ENCODE results near the gene NUTF2. TPM values are rescaled to one million over a fixed set of nuclear protein-coding genes. Genes with fewer than 3 reads are reported as not detected.

Gene NUTF2
- total RNA-seq, 1 donor from 2014 or later: 156 TPM

DNA sequence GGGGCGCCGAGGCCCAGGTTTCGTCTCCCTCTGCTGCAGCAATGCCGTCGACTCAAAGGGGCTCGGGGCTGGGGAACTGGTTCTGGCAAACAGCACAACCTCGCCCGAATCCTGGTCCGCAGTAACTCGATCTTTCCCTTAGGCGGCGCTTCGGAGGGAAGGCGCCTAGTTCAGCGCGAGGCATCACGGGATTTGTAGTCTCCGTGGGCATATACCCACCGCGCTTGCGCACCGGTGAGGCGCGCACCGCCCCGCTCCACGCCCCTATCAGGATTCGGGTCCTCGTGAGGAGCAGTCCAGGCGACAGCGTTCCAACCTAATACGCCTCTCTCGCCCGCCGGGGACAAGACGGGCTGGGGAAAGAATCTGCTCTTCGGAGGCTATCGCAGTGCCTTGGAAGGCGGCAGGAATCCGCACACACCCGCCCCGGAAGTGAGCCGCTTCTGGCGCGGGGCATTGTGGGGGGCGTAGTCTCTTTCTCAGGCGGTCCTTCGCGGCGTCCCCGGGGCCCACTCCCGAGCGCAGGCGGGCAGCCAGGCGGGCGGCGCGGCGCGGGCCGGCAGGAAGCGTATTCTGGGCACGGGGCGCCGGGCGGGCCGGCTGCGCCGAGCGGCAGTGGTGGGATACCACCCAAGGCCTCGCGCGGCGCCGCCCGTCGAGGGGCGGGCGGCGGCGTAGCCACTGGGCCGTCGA, 4.8 kb upstream of the NUTF2 start, which contains the start of gene THAP11:
TSS of gene THAP11 (plus strand) at position 505 of the 693 bp plus-strand sequence. CDS start 235 bp downstream, outside the sequence.
- H3K36me3 ChIP-seq (ENCODE audit: control insufficient read depth, insufficient read depth, low read length): no peaks in the 10 kb centered on the region
- no peak for DNase-seq (ENCODE audit: low read depth)
- TF ChIP-seq, protein P1, sequence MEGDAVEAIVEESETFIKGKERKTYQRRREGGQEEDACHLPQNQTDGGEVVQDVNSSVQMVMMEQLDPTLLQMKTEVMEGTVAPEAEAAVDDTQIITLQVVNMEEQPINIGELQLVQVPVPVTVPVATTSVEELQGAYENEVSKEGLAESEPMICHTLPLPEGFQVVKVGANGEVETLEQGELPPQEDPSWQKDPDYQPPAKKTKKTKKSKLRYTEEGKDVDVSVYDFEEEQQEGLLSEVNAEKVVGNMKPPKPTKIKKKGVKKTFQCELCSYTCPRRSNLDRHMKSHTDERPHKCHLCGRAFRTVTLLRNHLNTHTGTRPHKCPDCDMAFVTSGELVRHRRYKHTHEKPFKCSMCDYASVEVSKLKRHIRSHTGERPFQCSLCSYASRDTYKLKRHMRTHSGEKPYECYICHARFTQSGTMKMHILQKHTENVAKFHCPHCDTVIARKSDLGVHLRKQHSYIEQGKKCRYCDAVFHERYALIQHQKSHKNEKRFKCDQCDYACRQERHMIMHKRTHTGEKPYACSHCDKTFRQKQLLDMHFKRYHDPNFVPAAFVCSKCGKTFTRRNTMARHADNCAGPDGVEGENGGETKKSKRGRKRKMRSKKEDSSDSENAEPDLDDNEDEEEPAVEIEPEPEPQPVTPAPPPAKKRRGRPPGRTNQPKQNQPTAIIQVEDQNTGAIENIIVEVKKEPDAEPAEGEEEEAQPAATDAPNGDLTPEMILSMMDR (IDR thresholded peaks at IDR 0.05; ENCODE audit: insufficient read depth, low read length, poor library complexity, severe bottlenecking): peak; percentile 83
- H3K27me3 ChIP-seq (ENCODE audit: control insufficient read depth, insufficient read depth, low read length): no peaks in the 10 kb centered on the region
- H3K4me3 ChIP-seq (ENCODE audit: low read depth, low read length): peak within 1 kb of the TSS; percentile 97

DNA sequence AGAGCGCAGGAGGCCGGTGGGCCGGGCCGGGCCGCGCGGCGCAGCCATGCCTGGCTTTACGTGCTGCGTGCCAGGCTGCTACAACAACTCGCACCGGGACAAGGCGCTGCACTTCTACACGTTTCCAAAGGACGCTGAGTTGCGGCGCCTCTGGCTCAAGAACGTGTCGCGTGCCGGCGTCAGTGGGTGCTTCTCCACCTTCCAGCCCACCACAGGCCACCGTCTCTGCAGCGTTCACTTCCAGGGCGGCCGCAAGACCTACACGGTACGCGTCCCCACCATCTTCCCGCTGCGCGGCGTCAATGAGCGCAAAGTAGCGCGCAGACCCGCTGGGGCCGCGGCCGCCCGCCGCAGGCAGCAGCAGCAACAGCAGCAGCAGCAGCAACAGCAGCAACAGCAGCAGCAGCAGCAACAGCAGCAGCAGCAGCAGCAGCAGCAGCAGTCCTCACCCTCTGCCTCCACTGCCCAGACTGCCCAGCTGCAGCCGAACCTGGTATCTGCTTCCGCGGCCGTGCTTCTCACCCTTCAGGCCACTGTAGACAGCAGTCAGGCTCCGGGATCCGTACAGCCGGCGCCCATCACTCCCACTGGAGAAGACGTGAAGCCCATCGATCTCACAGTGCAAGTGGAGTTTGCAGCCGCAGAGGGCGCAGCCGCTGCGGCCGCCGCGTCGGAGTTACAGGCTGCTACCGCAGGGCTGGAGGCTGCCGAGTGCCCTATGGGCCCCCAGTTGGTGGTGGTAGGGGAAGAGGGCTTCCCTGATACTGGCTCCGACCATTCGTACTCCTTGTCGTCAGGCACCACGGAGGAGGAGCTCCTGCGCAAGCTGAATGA, 4.0 kb upstream of the NUTF2 start:
- TF ChIP-seq, protein P1 (IDR thresholded peaks at IDR 0.05; ENCODE audit: insufficient read depth, low read length, poor library complexity, severe bottlenecking): peak; percentile 39
- Histone ChIP-seq H3K4me3 (ENCODE audit: low read depth, low read length) (peak overlapping the region; percentile 97), H3K36me3 (ENCODE audit: control insufficient read depth, insufficient read depth, low read length) (no peaks in the 10 kb centered on the region), H3K27me3 (ENCODE audit: control insufficient read depth, insufficient read depth, low read length) (no peaks in the 10 kb centered on the region)
- DNase-seq (ENCODE audit: low read depth): no peak

DNA sequence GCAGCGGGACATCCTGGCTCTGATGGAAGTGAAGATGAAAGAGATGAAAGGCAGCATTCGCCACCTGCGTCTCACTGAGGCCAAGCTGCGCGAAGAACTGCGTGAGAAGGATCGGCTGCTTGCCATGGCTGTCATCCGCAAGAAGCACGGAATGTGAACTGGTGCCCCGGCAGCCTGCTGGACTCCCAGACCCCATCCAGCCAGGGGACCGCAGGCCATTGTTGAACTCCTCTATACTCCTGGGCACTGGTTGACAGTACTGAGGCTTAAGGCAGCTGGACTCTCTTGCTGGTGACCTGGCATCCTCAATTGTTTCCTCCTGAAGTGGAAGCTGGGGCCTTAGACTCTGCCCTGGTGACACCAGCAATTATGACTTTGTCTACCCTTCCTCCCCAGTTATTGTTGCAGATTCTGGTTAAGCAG, 3.4 kb upstream of the NUTF2 start:
- DNase-seq (ENCODE audit: low read depth): no peak
- TF ChIP-seq, protein P1 (IDR thresholded peaks at IDR 0.05; ENCODE audit: insufficient read depth, low read length, poor library complexity, severe bottlenecking): no peak
- Histone ChIP-seq H3K36me3 (ENCODE audit: control insufficient read depth, insufficient read depth, low read length) (no peaks in the 10 kb centered on the region), H3K27me3 (ENCODE audit: control insufficient read depth, insufficient read depth, low read length) (no peaks in the 10 kb centered on the region), H3K4me3 (ENCODE audit: low read depth, low read length) (peak overlapping the region; percentile 97)

DNA sequence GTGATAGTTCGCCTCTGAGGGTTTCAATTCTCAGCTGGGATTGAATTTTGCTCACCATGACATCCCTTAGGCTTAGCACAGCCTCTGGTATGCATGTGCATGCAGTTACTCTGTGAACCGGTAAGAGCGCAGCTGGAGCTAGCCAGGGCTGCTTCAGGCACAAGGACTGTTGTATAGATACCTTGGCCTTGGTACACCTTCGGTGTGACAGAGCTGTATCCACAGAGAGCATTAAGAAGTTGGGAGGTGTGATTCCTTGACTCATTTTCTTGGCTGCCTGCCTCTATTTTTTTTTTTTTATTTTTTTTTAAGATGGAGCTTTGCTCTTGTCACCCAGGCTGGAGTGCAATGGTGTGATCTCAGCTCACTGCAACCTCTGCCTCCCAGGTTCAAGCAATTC, 2.2 kb upstream of the NUTF2 start:
- H3K36me3 ChIP-seq (ENCODE audit: control insufficient read depth, insufficient read depth, low read length): peaks cover 3% of the 10 kb centered on the region
- TF ChIP-seq, protein P1 (IDR thresholded peaks at IDR 0.05; ENCODE audit: insufficient read depth, low read length, poor library complexity, severe bottlenecking): no peak
- DNase-seq (ENCODE audit: low read depth): no peak
- no peak overlapping the region for H3K4me3 ChIP-seq (ENCODE audit: low read depth, low read length)
- no peaks in the 10 kb centered on the region for H3K27me3 ChIP-seq (ENCODE audit: control insufficient read depth, insufficient read depth, low read length)

DNA sequence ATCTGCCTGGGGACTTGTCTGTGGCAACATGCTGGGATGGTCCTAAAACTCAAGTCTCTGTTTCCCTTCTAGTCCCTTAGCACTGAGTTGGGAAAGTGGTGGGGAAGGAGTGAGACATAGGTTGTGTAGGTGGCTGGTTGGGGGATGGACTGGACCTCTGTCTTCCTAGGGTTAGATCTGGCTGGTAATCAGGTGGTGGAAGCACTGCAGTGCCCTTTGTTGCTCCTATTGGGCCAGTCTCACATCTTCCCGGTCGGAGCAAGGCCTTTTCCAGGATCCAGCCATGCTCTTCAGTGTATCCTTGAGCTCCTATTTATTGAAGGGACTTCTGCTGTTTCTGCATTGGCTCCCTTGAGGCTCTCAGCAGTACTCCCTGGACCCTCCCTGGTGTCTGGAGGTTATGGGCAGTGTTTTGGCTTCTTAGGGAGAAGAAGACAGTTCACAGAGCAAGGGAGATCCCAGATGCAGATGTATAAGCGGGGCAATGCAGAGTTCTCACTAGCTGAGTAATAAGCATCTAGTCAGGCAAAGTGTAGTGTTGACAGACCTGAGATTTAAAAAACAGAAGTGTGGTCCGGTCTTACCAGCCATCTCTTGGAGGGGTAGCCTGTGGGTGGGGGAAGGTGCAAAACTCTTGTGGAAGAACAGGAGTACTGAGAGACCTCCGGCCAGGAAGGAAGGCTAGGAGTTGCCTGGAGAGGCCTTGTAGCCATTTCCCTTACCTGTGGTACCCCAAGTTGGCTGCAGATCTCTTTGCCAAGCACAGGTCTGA, 1.3 kb upstream of the NUTF2 start:
- Histone ChIP-seq H3K4me3 (ENCODE audit: low read depth, low read length) (peak overlapping the region; percentile 96), H3K36me3 (ENCODE audit: control insufficient read depth, insufficient read depth, low read length) (peaks cover 3% of the 10 kb centered on the region), H3K27me3 (ENCODE audit: control insufficient read depth, insufficient read depth, low read length) (no peaks in the 10 kb centered on the region)
- DNase-seq (ENCODE audit: low read depth): no peak
- TF ChIP-seq, protein P1 (IDR thresholded peaks at IDR 0.05; ENCODE audit: insufficient read depth, low read length, poor library complexity, severe bottlenecking): no peak
